DMS79 treated with DMSO at 0.1 percent for 48 hours (cell line): ENCODE results near the gene PPP1R9A.
"Not testable (repeated sequence)": the region's sequence is repeated elsewhere in the genome, so short reads cannot be mapped to it uniquely, and the experiment has no call there.

Source experiments
- DNase-seq: peaks from one replicate; lab custom pipeline; 2025; lab: John Stamatoyannopoulos, UW

Gene PPP1R9A

DNA sequence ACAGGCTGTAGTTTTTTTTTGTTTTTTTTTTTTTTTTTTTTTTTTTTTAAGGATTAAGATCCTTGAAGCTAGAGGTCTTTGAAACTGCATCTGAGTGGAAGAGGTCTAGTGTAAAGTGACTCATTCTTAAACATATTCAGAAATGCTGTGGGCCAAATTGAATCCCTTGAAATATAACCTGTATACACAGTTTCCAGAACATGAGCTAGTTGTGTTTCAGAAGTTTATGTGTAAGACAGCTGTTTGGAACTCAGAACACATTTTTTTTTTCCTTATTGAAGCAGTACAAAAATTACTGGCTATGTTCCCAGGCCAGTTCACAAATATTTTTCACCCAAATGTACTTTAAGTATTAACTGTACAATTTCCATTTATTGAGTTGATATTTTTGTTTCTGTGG, 67.9 kb downstream of the PPP1R9A start:
- DNase-seq = no peak

DNA sequence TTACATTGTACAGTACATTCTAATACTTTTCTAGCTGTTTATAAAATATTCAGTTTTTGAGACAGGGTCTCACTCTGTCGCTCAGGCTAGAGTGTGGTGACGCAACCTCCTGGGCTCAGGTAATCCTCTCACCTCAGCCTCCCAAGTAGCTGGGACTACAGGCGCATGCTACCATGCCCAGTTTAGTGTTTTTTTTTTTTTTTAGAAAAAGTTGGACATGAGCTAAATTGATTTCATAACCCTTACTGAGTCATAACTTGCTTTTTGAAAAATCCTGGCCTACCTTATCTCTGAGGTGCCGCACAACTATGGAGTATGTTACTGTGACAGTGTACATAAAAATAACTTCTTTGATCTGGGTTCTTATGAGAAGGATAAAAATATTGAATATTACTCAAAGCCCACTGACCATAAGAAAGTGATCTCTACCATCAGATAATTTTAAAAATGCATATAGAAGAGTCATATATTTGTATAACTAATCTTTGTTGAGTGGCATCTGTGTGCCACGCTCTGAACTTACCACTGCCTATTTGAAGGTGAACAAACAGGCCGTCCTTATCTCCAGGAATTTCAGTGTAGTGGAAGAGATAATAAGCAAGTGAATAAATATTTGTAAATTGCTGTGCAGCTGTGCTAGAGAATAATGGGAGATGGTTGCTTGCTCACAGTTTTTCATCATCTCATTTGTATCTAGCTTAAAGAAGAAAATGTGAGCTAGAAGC, 73.2 kb downstream of the PPP1R9A start:
- DNase-seq = no peak

DNA sequence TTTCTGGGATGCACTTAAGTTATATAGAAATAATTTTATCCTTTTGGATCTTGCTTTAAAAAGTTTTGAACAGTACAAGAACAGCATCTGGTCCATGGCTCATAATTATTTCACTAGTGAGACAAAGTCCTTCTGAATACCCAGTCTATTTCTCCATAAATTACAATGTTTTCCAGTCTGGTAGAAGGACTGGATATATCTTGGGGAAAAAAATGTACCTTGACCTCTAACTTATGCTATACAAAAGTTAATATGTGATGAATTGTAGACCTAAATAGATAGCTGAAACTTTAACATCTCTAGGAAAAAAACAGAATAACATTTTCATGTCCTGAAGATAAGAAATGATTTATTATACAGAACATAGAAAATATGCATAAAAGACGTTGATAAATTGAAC, 88.5 kb downstream of the PPP1R9A start:
- DNase-seq = no peak

DNA sequence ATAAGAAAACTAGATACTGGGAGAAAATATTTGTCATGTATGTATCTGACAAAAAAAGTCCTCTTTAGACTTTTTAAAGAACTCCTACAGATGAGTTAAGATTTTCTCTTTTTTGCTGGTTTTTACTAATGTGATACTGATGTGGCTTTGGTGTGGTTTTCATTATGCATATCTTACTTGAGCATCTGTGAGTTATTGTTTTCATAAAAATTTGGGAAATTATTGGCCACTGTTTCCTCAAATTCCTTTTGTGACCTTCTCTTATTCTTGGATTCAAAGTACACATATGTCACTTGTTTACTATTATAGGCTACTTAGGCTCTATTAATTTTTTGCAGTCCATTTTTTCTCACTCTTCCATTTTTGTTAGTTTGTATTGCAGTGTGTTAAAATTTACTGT, 89.0 kb downstream of the PPP1R9A start:
- no peak for DNase-seq

DNA sequence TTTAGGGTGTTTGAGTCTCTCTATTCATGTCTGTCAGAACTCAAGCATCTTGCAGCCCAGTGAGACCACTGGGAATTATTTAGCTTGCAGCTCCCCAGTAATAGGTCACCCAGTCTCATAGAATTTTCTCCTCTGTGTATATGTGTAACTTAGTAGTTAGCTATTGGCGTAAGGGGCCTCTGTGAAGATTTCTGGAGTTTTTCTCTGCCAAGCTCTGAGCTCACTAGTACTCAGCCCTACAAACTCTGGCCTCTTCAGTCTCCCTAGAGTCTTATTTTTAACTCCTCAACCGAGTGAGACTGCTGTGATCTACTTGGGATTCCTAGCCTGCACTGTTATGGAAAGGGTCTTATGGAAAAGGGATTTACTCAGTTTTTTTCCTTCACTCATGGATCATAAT, 90.2 kb downstream of the PPP1R9A start:
- DNase-seq = no peak

DNA sequence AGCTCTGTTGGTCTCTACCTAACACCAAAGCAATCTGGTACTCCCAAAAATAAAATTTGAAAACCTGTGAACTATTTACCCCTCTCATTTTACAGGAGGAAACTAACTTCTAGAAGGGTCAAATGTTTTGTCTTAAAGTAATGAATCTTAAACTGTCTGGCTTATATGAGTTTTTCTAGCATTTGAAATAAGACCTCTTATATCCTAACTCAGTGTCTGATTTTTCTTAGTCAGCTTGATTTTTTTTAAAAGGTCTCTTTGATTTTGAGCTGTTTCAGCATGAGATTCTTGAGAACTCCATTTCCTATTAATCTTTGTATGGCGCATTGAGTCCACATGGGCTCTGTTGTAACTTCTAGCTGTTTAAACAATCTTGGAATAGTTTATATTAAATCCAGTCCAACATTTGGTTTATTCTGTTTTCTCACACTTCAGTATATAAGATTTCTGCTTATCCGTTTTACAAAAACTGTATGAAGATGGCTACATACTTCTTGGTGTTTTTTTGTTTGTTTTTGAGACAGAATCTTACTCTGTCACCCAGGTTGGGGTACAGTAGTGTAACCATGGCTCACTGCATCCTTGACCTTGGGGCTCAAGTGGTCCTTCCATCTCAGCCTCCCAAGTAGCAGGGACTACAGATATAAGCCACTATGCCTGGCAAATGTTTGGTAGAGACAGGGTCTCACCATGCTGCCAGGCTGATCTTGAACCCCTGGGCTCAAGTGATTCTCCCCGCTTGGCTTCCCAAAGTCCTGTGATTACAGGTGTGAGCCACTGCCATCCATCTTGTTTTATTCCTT, 91.1 kb downstream of the PPP1R9A start:
- DNase-seq = no peak

DNA sequence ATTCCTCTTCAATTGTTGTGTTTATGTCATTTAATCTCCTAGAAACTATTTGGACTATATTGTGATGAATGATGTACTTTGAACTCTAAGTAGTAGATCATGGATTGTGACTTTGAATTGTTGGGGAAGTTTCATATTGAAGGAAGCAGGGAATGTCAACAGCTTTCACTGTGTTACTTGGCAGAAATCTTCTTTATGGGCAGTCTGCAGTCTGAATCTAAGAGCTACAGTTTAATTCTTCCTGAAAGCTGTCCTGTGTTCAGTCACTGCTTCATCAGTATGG, 91.6 kb downstream of the PPP1R9A start:
- DNase-seq = no peak

DNA sequence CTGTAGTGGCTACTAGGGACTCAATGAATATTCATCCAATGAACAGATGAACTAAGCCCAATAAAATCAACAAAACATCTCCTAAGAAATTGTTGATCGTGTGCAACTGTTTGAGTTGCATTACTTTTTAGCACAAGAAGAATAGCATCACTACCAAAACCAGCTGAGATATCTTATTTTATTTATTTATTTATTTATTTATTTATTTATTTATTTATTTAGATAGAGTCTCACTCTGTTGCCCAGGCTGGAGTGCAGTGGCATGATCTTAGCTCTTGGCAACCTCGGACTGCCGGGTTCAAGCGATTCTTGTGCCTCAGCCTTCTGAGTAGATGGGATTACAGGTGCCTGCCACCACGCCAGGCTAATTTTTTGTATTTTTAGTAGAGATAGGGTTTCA, 92.2 kb downstream of the PPP1R9A start:
- not testable (repeated sequence) for DNase-seq

DNA sequence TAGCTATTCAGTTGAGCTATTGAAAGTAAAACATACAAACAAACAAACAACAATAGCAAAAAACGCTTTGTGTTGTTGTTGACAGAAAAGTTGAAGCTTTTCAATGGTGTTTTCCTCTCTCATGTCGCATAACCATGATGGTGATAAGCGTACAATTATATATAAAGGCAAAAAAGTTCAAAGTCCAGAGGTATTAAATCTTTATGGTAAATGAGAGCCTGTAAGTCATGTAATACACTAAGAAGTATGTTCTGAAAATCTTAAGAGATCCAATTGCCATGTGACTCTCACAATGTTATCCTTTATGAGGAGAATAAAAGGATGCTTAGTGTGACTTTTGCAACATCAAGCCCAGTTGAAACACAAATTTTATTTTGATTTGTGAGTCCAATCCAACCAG, 93.9 kb downstream of the PPP1R9A start:
- no peak for DNase-seq

DNA sequence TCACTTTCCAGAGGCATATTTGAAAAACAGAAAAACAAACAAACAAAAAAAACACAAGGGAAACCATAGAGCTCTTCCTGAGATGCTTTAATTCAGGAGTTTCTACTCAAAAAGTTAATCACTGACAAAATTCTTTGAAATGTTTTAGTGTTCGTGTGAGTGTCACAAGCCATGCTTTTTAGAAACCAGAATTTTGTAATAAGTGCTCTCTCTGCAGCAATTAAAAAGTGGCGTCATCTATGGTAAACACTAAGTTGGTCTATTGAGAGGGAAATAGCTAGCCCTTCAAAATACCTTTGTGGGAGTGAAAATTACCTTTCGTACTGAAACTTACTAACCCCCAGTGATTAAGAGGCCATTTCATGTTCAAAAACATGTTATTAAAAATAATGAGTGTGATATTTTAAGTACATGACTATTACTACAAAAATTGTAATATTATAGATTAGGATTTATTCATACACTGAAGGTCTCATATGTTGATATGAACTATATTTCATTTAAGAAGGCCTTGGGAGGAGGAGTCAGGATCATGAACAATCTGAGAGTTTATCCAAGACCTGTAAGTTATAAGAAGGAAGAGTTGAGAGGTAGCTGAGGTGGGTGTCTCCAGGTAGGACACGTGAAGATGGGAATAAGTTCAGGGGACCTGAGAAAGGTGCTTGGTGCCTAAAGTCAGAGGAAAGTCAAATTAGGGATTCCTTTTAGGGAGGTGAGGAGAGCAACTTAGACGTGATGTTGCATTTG, 94.6 kb downstream of the PPP1R9A start:
- DNase-seq = no peak

DNA sequence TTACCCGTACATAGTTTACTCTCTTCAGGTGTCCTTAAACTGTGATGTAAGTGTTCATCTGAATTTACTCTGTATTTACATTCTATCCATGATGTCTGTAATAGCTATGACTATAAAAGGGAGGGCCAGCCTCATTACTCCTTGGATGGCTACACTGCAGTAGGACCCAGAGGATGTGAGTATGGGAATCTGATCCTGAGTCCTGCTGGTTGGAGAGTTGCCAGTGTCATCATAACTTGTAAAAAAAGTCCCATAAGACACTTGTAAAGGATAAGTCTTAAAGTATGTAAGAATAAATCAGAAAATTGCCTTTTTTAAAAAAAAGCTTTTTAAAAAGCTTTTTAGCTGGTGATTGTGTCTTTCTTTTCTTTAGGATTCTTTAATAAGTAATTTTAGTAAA, 95.4 kb downstream of the PPP1R9A start:
- DNase-seq = no peak

DNA sequence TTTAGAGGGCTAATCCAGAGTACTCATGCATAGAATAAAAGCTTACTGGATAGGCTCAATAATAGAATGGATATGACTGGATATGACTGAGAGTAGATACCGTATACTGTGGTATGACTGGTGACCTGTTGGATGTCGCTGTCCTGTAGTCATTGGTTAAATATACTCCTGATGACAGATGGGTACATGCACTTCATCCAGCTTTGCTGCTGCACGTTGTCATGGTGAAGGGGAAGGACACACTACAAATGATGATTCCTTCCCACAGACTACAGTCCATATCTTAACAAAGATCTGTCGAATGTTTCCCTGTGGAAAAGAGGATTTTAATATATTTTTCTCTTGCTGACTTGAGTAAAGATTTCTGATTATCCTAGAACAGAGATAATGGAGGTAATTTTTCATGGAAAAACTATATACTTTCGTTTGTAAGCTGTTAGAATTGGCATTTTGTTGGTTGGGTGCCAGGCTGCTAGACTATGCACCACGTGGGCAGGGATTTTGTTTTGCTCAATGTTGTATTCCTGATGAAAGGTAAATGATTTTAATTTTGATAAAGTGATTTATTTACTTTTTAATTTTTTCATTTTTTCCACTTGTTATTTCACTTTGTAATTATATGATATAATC, 97.3 kb downstream of the PPP1R9A start:
- no peak for DNase-seq

DNA sequence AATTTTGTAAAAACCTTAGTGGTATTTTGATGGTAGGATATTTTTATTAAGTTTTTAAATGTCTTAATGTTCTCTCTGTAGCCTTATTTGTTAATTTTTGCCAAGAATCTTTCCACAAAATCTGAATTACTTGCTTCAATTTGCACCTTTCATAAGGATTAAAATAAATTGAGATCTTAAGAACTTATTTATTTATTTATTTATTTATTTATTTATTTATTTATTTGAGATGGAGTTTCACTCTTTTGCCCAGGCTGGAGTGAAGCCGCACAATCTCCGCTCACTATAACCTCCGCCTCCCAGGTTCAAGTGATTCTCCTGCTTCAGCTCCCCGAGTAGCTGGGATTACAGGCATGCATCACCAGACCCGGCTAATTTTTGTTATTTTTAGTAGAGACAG, 98.6 kb downstream of the PPP1R9A start:
- DNase-seq = no peak

DNA sequence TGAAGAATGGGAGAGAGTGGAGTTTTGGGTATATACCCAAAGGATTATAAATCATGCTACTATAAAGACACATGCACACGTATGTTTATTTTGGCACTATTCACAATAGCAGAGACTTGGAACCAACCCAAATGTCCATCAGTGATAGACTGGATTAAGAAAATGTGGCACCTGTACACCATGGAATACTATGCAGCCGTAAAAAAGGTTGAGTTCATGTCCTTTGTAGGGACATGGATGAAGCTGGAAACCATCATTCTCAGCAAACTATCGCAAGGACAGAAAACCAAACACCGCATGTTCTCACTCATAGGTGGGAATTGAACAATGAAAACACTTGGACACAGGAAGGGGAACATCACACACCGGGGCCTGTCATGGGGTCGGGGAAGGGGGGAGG, 101.4 kb downstream of the PPP1R9A start:
- DNase-seq = not testable (repeated sequence)

DNA sequence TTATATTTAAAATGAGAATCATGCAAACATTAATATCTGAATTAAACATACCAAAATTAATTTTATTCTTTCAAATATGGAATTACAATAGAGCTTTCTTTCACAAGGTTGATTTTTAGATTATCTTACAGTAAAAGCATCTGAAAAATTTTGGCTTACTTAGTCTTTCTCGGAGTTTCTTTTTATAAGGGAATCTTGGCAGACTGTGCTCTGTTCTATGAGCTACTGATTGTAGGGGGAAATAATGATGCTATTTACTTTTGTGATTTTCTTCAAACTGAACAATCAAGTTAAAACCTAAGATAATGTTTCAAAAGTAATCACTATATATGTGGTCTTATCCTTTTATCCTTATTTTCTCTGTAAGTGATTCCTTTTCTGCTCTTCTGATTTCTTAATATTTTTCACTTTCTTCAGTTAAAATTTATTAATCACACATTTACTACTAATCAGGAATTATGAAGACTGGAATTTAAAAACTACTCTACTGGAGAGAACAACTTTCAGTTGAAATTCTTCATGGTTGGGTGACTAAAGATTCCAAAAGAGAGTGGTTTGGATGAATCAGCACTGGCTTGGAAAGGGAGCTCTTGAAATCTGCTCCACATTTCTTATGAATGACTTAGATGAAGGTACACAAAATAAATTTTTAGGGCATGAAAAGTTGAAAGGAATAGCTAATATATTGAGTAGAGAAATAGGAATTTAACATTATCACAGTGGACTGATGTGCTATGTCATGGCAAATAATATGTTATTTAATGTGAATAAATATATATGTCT, 103.9 kb downstream of the PPP1R9A start:
- DNase-seq = no peak

DNA sequence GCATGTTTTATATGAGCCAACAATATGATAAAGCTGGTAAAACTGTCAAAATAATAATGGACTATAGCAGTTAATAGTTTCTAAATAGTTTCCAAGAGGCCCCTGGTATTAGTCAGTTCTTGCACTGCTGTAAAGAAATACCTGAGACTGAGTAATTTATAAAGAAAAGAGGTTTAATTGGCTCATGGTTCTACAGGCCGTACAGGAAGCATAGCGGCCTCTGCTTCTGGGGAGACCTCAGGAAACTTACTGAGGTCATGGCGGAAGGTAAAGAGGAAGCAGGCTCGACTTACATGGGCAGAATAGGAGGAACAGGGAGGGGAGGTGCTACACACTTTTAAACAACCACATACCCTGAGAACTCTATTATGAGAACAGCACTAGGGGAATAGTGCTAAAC, 104.6 kb downstream of the PPP1R9A start:
- no peak for DNase-seq

DNA sequence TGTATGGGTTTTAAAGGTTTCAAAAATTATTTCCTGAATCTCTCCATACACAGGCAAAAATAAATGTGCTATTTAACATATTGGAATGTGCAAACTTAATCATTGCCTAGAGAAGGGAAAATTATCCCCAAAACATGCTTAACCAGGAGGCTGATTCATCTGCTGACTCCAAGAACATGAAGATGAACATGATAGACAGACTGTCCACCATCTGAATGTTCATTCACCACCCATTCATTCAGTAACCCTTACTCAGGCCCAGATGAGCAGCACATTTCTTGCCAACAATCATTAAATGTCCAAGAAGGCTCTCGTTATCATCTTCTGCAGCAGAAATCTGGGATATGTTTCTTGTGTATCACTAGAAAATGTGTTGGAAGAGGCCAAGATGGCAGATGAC, 110.6 kb downstream of the PPP1R9A start:
- no peak for DNase-seq

DNA sequence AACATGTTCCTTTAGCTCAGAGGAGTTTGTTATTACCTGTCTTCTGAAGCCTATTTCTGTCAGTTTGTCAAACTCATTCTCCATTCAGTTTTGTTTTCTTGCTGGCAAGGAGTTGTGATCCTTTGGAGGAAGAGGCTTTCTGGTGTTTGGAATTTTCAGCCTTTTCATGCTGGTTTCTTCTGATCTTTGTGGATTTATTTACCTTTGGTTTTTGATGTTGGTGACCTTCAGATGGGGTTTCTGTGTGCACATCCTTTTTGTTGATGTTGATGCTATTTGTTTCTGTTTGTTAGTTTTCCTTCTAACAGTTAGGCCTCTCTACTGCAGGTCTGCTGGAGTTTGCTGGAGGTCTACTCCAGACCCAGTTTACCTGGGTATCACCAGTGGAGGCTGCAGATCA, 118.6 kb downstream of the PPP1R9A start:
- DNase-seq = no peak

DNA sequence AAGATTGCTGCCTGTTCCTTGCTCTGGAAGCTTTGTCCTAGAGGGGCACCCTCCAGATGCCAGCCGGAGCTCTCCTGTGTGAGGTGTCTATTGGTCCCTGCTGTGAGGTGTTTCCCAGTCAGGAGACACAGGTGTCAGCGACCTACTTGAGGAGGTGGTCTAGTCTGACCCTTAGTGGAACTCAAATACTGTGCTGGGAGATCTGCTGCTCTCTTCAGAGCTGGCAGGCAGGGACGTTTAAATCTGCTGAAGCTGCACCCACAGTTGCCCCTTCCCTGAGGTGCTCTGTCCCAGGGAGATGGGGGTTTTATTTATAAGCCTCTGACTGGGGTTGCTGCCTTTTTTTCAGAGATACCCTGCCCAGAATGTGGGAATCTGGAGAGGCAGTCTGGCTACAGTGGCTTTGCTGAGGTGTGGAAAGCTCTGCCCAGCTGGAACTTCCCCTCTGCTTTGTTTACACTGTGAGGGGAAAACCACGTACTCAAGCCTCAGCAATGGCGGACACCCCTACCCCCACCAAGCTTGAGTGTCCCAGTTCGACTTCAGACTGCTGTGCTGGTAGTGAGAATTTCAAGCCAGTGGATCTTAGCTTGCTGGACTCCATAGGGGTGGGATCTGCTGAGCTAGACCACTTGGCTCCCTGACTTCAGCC, 119.2 kb downstream of the PPP1R9A start:
- no peak for DNase-seq

DNA sequence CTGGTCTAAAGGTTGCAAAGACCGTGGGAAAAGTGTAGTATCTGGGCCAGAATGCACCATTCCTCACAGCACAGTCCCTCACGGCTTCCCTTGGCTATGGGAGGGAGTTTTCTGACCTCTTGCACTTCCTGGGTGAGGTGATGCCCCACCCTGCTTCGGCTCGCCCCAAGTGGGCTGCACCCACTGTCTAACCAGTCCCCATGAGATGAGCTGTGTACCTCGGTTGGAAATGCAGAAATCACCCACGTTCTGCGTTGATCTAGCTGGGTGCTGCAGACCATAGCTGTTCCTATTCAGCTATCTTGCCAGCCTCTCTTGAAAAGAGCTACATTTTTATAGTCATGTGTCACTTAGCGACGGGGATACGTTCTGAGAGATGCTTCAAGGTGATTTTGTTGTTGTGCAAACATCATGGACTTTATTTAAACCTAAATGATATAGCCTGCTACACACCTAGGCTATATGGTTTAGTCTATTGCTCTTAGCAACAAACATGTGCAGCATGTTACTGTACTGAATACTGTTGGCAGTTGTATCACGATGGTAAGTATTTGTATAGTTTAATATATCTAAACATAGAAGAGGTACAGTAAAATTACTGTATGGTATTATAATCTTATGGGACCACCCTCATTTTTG, 120.0 kb downstream of the PPP1R9A start:
- no peak for DNase-seq

DNA sequence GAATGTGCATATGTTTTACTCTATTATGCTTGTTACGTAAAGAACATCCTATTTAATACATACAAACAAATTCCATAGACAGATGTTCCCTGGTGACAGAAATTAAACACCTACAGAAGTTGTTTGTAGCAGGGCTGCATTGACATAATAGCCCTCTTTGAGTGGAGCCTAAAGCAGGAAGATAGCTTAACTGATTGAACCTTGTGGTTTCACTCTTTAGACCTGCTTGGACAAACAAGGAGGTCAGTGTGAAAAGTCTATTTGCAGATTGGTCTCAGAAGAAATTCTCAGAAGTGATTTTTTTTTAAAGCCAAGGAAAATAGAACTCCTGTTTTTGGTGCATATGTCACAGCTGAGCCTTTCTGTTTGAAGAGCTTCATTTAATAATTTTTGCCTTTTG, 121.3 kb downstream of the PPP1R9A start:
- DNase-seq = no peak
